Renal cortical epithelial cell (primary cell): Measurements from ENCODE around the gene FCHSD2. TPM values are rescaled to one million over a fixed set of nuclear protein-coding genes. Genes with fewer than 3 reads are reported as not detected.

Source experiments
- DNase-seq: peaks from one replicate; pipeline ENCODE4 v3.0.0-alpha.2; 2011; ENCODE audit warnings: low read depth
- total RNA-seq: library from RNA; depleted of rRNA; stranded (reverse); fragments of >200 nt; gene quantifications from 2 replicates; pipeline ENCODE4 v1.2.3, GENCODE V29; 2014

Gene FCHSD2
- total RNA-seq, 1 donor from 2014 or later, result 21.5 TPM

DNA sequence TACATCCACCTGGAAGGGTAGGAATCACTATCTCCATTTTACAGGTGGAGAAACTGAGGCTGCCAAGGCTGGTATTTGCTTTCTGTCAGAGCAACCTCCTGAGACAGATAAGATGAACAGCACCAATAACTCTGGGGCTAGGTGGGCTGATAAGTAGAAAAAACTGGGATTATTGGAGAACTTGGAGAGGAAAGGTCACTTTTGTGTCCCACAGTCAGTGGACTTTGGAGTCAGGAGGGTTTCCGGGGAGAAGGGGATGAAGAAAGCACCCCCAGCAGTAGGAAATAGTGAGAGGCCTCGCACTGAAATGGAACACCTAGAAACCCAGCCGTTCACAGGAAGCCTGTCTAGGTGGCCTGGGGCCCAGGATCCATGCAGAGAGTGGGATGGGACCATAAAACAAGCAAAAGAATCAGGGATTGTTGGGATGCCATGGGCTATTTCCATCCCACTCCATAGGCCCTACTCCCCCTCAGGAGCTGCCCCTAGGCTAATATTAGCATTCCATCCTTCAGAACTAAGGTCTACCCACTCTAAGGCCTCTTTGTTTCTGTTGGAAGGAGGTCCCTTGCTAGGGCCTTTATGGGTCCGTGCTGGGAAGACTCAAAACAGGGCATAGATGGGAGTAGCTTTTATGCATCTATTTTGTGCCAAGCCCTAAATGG, 31.0 kb upstream of the FCHSD2 start:
- no peak for DNase-seq

- DNase-seq, result no peak
Measured at GRCh38 chr11:73171436-73172161, 29.5 kb upstream of the FCHSD2 start.

GRCh38 chr11:73170140-73170539, 28.0 kb upstream of the FCHSD2 start:
- no peak for DNase-seq

DNA sequence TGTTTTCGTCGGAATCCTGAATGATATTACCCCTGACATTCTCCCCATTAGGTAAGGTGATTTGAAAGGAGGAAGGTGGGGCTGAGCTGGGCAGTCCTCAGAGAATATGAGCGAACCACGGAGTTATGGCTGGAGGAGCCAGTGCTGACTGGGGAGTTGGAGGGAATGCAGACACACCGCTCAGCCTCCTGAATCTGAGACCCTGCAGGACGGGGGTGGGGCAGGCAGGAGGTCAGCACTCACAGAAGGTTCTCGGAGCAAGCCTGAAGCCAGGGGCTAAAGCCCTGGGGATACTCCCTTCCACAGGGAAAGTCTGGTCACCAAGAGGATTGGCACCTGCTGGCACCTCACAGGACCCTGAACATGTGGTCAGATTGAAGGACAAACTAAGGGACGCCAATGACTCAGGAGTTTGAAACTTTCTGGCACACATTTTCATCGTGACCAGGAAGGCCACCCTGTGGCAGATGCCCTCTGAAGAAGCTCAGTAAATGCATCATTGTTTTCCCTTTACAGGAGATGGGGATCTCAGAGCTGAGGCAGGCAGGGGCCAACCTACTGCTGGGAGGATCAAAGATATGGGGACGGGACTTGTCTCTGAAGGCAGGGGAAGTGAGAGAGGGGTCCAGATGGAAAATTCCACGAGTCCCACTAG, 26.9 kb upstream of the FCHSD2 start:
- DNase-seq, result no peak

DNA sequence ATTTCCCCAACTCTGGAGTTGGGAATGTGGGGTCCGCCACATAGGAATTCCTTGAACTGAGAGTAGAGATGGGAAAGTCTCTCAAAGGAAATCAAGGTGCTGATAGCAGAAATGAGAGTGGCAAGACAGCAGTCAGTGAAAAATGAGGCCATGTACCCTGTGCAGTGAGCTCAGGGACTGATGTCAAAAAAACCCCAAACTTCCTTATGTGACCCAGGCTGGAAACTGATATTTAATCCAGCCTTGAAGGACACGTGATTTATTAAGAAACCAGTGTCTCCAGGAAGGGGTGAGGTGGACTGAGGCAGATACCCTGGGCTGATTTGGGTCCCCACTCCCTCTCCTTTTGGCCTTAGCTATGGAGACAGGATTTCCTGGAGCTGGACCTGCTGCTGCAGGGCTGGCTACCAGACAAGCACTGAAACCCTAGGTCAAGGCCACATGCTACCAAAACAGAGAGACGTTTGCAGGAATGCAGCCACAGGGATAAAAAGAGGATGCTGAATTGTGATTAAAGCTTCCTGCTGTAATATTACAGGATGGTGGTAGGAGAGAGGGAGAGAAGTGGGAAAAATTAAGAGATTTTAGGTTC, 25.3 kb upstream of the FCHSD2 start:
- DNase-seq, result no peak

DNA sequence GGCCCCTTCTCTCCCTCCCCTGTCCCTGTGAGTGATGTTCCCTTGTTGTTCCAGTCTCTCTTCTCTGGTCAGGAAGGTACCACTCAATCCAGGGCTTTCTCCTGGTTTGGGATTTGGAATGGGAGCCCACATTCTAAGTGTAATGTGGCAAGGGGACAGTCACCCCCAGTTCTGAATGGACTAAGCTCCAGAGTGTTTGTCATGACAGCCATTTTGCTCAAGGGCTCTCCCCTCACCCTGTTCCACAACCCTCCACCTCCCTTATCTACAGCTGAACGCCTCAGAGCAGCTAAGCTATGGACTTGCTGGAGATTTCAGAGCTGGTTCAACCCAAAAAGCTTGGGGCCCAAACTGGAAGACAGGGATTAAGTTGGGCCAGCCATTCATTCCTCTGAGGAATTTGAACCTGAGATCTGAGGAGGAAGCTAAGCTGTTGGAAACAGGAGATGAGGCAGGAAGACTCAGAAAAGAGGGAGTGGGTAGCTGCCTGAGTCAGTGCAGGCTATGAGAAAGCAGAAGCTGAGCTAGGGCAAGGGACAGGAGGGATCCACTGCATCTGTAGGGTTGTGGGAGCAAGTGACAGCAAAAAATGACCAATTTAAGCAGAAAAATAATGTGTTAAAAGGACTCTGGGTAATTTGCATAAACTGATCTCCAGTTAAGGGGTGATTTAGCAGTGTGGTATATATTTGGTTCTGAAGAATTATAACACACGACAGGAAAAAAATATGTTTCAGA, 22.9 kb upstream of the FCHSD2 start:
- DNase-seq, result no peak

GRCh38 chr11:73163638-73164174, 21.6 kb upstream of the FCHSD2 start:
- no peak for DNase-seq

DNA sequence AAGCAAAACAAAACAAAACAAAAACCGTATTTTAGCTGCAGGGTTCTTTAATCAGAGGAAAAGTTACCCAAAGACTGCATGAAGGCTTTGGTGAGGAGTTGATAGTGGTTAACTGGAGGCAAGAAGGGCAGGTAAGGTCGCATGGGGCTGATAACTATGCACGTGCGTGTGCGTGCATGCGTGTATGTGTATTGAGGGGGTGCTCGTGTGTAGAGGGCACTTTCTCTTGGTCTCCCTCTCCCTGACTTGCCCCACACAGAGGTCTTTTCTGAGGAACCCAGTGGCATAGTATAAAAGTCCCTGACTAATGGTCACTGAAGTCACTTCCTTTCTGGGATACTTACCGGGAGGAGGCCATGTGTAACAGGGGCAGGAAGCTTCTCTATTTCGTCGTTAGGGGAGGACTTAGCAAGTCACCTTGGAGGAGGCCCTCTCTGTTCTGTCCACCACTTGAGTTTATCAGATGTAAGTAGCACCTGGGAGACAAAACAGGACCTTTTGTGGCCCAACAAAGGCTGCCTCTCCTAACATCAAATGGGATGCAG, 20.1 kb upstream of the FCHSD2 start:
- DNase-seq, result no peak

DNA sequence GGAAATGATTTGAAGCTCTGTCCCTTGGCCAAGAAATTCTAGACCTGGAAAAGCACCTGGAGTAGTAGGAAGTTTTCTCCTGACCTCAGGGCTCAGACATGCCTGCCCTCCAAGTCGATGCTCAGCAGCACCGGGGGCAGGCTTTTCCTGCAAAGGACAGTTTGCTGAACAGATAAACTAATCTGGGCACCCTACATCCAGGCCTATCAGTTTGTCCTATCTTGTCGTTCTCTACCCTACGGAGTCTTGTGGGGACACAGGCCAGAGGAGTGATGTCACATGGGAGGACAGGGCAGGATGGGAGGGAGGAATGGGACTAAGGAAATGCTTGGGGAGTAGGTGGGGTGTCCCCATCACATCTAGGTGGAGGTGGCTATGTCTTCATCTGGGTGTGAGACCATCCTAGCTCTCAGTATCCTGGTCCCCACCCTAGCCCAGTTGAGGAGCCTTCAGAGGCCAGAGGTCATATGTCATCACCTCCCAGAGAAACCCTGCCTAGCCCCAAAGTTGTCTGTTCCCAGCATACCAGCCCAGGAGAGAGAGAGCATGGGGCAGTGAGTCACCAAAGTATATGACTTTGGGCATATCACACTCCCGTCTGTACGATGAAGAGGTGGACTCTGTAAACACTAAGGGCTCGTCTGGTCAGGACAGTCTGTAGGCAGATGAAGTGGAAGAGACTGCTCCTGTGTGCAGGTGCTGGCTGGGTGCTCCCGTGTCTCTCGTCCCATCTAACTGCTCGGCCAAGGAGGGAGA, 18.1 kb upstream of the FCHSD2 start:
- DNase-seq, result no peak

DNA sequence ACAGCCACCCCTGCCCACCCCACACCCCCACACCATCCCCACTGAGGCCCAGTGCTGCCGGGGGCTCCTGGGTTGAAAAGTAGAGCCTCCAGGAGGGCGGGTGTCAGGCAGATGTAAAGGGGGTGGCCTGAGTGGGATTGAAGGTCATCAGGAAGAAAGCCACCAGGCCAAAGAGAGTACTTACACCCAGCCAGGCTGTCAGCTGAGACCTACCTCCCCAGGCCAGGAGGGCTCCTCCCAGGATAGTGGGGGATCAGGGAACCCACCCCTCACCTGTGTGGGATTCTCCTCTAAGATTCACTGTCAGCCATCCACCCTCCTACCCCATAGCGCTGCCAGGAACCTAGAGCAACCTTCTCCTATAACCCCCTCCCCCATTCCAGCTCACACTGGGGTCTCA, 17.2 kb upstream of the FCHSD2 start:
- DNase-seq, result no peak

DNA sequence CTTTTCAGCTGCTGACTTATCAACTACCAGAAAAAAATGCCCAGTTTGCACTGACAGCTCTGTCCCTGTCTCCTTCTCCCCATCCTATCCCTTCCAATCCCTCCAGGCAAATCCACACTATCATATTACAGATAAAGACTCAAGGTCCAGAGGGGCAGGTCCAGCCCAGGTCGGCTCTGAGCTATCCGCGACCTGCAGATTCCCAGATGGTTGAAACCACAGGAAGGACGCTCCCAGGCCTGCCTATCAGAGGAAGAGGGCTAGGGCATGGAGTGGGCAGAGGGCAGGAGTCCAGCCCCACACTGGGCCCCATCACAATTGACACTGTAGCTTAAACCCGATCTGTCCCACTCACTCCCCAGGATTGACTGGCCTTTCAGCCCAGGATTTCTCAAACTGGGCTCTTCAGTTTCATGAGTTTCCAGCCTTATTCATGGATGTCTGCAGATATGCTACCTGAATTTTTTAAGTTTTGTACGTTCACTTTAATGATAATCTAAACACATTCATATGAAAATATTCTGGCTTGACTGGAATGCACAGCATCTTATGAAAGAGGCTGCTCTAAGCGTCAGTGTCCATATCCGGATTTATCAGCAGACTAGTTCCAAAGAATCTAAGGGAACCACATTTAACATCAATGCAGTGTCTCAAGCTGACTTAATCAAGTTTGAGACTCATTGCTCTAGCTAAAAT, 16.4 kb upstream of the FCHSD2 start:
- no peak for DNase-seq

- DNase-seq, result peak; percentile 82
Measured at GRCh38 chr11:73157101-73158010, 15.2 kb upstream of the FCHSD2 start.

DNA sequence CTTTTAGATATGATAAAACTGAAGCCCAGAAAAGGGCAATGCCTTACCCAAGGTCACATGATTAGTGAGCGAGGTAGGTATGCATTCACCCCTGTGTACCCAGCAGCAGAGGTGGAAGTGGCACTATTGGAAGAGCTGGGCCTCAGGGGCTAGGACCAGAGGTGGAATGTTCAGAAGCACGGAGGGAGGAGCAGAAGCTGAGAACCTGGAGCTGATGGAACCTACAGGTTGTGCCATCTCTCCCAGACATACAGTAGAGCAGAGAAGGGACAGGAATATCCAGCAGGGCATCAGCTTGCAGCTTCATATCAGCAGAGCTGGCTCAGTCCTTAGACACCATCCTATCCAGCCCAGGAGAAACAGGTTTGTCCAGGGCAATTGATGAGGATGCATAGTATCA, 14.6 kb upstream of the FCHSD2 start:
- DNase-seq, result no peak

DNA sequence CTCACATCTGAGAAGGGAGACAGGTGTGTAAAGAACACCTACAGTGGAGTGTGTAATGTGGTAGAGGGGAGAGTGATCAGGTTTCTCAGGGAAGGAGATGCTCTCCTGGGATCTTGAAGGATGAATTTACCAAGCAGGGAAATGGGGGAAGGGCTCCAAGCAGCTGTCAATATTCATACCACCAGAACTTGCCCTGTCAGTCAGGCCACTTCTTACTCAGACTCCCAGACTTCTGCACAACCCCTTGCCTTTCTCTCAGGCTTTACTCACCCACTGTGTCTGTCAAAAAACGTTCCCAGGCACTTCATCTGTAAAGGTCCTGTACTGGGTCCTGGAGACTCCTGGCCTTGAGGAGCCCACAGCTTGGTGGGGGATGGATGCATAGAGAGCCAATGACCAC, 14.0 kb upstream of the FCHSD2 start:
- DNase-seq, result no peak

GRCh38 chr11:73155102-73155501, 13.0 kb upstream of the FCHSD2 start:
- DNase-seq, result no peak

DNA sequence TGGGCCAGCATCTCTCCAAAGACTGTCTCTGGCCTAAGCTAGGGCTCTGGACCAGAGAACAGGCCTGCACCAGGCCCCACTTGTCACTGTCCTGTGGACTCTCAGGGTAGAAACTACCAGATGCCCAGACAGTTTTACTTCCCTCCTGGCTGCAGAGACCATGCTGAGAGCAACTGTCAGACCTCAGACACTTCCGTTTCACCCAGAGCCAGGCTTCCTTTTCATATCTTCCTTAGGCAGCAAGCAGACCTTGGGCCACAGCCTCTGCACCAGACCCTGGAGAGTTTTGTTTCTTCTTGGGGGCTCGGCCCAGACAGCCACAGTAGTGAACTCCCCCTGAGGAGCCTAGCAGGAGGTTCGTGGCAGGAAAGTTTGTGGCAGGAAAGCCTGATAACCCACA, 12.1 kb upstream of the FCHSD2 start:
- DNase-seq, result no peak

GRCh38 chr11:73152861-73153483, 10.9 kb upstream of the FCHSD2 start:
- no peak for DNase-seq

DNA sequence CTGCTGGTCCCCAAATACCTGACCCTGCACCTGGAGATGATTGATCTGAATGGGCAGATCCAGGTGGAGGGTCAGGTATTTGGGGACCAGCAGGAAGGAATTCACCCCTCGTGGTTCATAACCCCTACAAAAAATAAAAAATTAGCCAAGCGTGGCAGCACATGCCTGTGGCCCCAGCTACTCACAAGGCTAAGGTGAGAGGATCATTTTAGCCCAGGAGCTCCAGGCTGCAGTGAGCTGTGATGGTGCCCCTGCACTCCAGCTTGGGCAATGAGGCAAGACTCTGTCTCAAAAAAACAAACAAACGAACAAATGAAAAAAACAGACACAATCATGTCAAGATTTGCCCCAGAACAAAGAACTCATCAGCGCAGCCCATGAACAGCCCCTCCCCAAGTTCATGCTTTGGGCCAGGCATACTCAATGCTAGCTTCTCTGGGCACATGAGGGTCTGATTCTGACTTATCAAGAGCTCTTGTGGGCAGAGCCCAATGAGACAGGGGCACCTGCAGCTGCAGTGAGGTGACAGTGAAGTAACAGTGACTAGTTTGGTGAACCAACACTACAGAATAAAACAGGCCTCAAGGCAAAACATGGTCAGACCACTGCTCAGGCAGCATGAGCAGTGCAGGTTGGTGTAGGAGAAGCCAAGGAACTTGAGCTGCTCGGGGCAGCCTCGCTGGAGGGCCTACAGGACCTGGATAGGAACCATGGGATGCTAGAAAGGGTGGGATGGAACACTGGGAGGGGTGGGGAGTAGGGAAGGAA, 10.2 kb upstream of the FCHSD2 start:
- no peak for DNase-seq
